HG03196 (cell line): ENCODE measurements around the gene GNG14.
"Not testable (repeated sequence)": the region's sequence is repeated elsewhere in the genome, so short reads cannot be mapped to it uniquely, and the experiment has no call there.

Experiments used
- ATAC-seq: cut with Tn5 transposase; IDR thresholded peaks from one replicate; pipeline ENCODE4 v1.9.1; 2021; ENCODE audit not compliant: unreplicated experiment

Gene GNG14

GRCh38 chr19:12687496-12688196 is at the start of gene GNG14:
Gene GNG14 (plus strand): TSS chr19:12687998. CDS start chr19:12688049, 51 bp downstream.
- no peak for ATAC-seq

GRCh38 chr19:12638611-12639182 is 49.1 kb upstream of the GNG14 start:
- ATAC-seq = no peak

- peak; percentile 67 for ATAC-seq
Observed at GRCh38 chr19:12639901-12640613, 47.7 kb upstream of the GNG14 start.

- ATAC-seq = no peak
Observed at GRCh38 chr19:12641456-12641855, 46.3 kb upstream of the GNG14 start.

- ATAC-seq = no peak
Observed at GRCh38 chr19:12642506-12642905, 45.3 kb upstream of the GNG14 start.

GRCh38 chr19:12643716-12644115 is 44.1 kb upstream of the GNG14 start:
- ATAC-seq = not testable (repeated sequence)

GRCh38 chr19:12646551-12646950 is 41.2 kb upstream of the GNG14 start:
- no peak for ATAC-seq

- no peak for ATAC-seq
Observed at GRCh38 chr19:12647047-12647446, 40.8 kb upstream of the GNG14 start.

GRCh38 chr19:12647490-12648071 is 40.2 kb upstream of the GNG14 start:
- no peak for ATAC-seq

GRCh38 chr19:12648088-12648487 is 39.7 kb upstream of the GNG14 start:
- ATAC-seq = no peak

GRCh38 chr19:12649941-12650340 is 37.9 kb upstream of the GNG14 start:
- no peak for ATAC-seq

GRCh38 chr19:12652219-12652618 is 35.6 kb upstream of the GNG14 start:
- no peak for ATAC-seq

GRCh38 chr19:12655546-12655945 is 32.3 kb upstream of the GNG14 start:
- no peak for ATAC-seq

- no peak for ATAC-seq
Observed at GRCh38 chr19:12656899-12657571, 30.8 kb upstream of the GNG14 start.

- ATAC-seq = no peak
Observed at GRCh38 chr19:12657966-12658365, 29.8 kb upstream of the GNG14 start.

- no peak for ATAC-seq
Observed at GRCh38 chr19:12660980-12661379, 26.8 kb upstream of the GNG14 start.

GRCh38 chr19:12664406-12665280 is 23.2 kb upstream of the GNG14 start:
- ATAC-seq = no peak

- no peak for ATAC-seq
Observed at GRCh38 chr19:12665281-12665573, 22.6 kb upstream of the GNG14 start.

GRCh38 chr19:12665671-12666264 is 22.0 kb upstream of the GNG14 start:
- no peak for ATAC-seq
